Progenitor cell of endocrine pancreas (in vitro differentiated cells): Measurements from ENCODE around the gene PRH1. TPM values are rescaled to one million over a fixed set of nuclear protein-coding genes. Genes with fewer than 3 reads are reported as not detected.
A peak's percentile ranks its signal among the peaks of the same experiment; 100 is the strongest.

Source experiments
- DNase-seq: peaks from one replicate; pipeline ENCODE4 v3.0.0; 2021; ENCODE audit warnings: low spot score; ENCODE audit not compliant: unreplicated experiment
- H3K27ac Mint-ChIP-seq: 2 replicates; pipeline ENCODE4 v1.8.0; 2021; ENCODE audit warnings: mild to moderate bottlenecking, moderate library complexity, mixed read lengths
- H3K27me3 Mint-ChIP-seq: 2 replicates; pipeline ENCODE4 v1.8.0; 2021; ENCODE audit warnings: mixed read lengths
- H3K36me3 Mint-ChIP-seq: 2 replicates; pipeline ENCODE4 v1.8.0; 2022; ENCODE audit warnings: mixed read lengths; ENCODE audit not compliant: insufficient read depth
- H3K4me1 Mint-ChIP-seq: 2 replicates; pipeline ENCODE4 v1.8.0; 2021; ENCODE audit warnings: low read depth, mixed read lengths
- H3K4me3 Mint-ChIP-seq: 2 replicates; pipeline ENCODE4 v1.8.0; 2021; ENCODE audit warnings: low read depth, mild to moderate bottlenecking, moderate library complexity, mixed read lengths
- H3K9me3 Mint-ChIP-seq: 2 replicates; pipeline ENCODE4 v1.8.0; 2021; ENCODE audit warnings: low read depth, mixed read lengths
- CTCF ChIP-seq: fragments of 200-600 bp; sonication (generic); IDR thresholded peaks from one replicate; pipeline ENCODE4 v1.5.0; 2021; ENCODE audit warnings: antibody characterized with exemption, mild to moderate bottlenecking; ENCODE audit not compliant: unreplicated experiment
- total RNA-seq: library from RNA; stranded (reverse); gene quantifications from 2 replicates; pipeline ENCODE4 v1.2.1, GENCODE V29; 2021

The PRH1 gene
- total RNA-seq, 1 donor from 2014 or later: 43.8 TPM

- Mint-ChIP-seq H3K27ac (no peak overlapping the region), H3K27me3 (no peaks in the 10 kb centered on the region), H3K36me3 (peaks cover 18% of the 10 kb centered on the region), H3K4me1 (peaks cover 18% of the 10 kb centered on the region), H3K4me3 (no peak overlapping the region), H3K9me3 (peaks cover 16% of the 10 kb centered on the region)
- DNase-seq: no peak
- TF ChIP-seq CTCF: no peak
Measured at GRCh38 chr12:10896854-10897253, 12.8 kb upstream of the PRH1 start.

GRCh38 chr12:10891937-10892336 lies 7.9 kb upstream of the PRH1 start:
- Mint-ChIP-seq H3K4me1 (peaks cover 29% of the 10 kb centered on the region), H3K4me3 (peak overlapping the region; percentile 9), H3K36me3 (peaks cover 7% of the 10 kb centered on the region), H3K27me3 (no peaks in the 10 kb centered on the region), H3K9me3 (no peaks in the 10 kb centered on the region), H3K27ac (no peak overlapping the region)
- no peak for DNase-seq
- no peak for TF ChIP-seq CTCF

GRCh38 chr12:10889226-10889625 lies 5.2 kb upstream of the PRH1 start:
- no peaks in the 10 kb centered on the region for H3K27me3 Mint-ChIP-seq
- H3K27ac Mint-ChIP-seq: no peak overlapping the region
- no peak for TF ChIP-seq CTCF
- DNase-seq: no peak
- no peaks in the 10 kb centered on the region for H3K9me3 Mint-ChIP-seq
- H3K36me3 Mint-ChIP-seq: peaks cover 5% of the 10 kb centered on the region
- H3K4me3 Mint-ChIP-seq: no peak overlapping the region
- peaks cover 33% of the 10 kb centered on the region for H3K4me1 Mint-ChIP-seq

GRCh38 chr12:10873378-10873777 lies 10.7 kb downstream of the PRH1 start:
- Mint-ChIP-seq H3K36me3 (peaks cover 21% of the 10 kb centered on the region), H3K9me3 (no peaks in the 10 kb centered on the region), H3K4me3 (no peak overlapping the region), H3K27ac (no peak overlapping the region), H3K27me3 (no peaks in the 10 kb centered on the region), H3K4me1 (no peaks in the 10 kb centered on the region)
- TF ChIP-seq CTCF: no peak
- no peak for DNase-seq

GRCh38 chr12:10867381-10867780 lies 16.7 kb downstream of the PRH1 start:
- peak; percentile 23 for TF ChIP-seq CTCF
- H3K9me3 Mint-ChIP-seq: peaks cover 15% of the 10 kb centered on the region
- no peak overlapping the region for H3K4me3 Mint-ChIP-seq
- no peak for DNase-seq
- peaks cover 16% of the 10 kb centered on the region for H3K36me3 Mint-ChIP-seq
- H3K27me3 Mint-ChIP-seq: no peaks in the 10 kb centered on the region
- peaks cover 2% of the 10 kb centered on the region for H3K4me1 Mint-ChIP-seq
- H3K27ac Mint-ChIP-seq: no peak overlapping the region
